ENCODE measurements around the gene YTHDC2. TPM values are rescaled to one million over a fixed set of nuclear protein-coding genes. Genes with fewer than 3 reads are reported as not detected.

YTHDC2 gene
- polyA plus RNA-seq, 1 donor (not counting 4 experiments of a cell fraction or from before 2014, with no cell fraction given) = 15.2 TPM

- Histone ChIP-seq H3K9me3 (ENCODE audit: control insufficient read depth, low read depth, low read length) (no peaks in the 10 kb centered on the region), H2AFZ (ENCODE audit: control insufficient read depth, low read length) (no peak overlapping the region), H4K20me1 (ENCODE audit: control insufficient read depth, extremely low read depth, insufficient read depth, low read length) (no peaks in the 10 kb centered on the region), H3K36me3 (ENCODE audit: control insufficient read depth in 2 of 2, extremely low read depth in 1 of 2, insufficient read depth in 2 of 2, low read length in 2 of 2) (no peaks in the 10 kb centered on the region), H3K27ac (ENCODE audit: control insufficient read depth, insufficient read depth, low read length) (no peak overlapping the region), H3K27me3 (ENCODE audit: control insufficient read depth, extremely low read depth, insufficient read depth, low read length) (no peaks in the 10 kb centered on the region), H3K9me1 (ENCODE audit: control insufficient read depth, extremely low read depth, insufficient read depth, low read length) (no peaks in the 10 kb centered on the region), H3K9ac (ENCODE audit: control insufficient read depth, extremely low read depth, insufficient read depth, low read length) (no peak overlapping the region), H3K79me2 (ENCODE audit: control insufficient read depth, insufficient read depth, low read length) (peaks cover 6% of the 10 kb centered on the region), H3K4me2 (ENCODE audit: control insufficient read depth, extremely low read depth, insufficient read depth, low read depth, low read length) (no peak overlapping the region), H3K4me3 (ENCODE audit: control insufficient read depth in 2 of 3, extremely low read depth in 1 of 3, insufficient read depth in 2 of 3, low read depth in 1 of 3, low read length in 3 of 3) (no peak overlapping the region), H3K4me1 (ENCODE audit: control insufficient read depth, extremely low read depth, insufficient read depth, low read length) (peaks cover 24% of the 10 kb centered on the region)
- DNase-seq (ENCODE audit: low read depth, low spot score) = no peak
- dilution Hi-C loops (cut with MboI; ENCODE audit: extremely low pct_ligation_motif_present, low sequenced_read_pairs) = no loop called here
- no peak for FAIRE-seq
- no peak for TF ChIP-seq EZH2 (IDR thresholded peaks at IDR 0.05; ENCODE audit: low read length)
- no peak for TF ChIP-seq CTCF (optimal IDR thresholded peaks at IDR 0.05 in 1 of 3, IDR thresholded peaks at IDR 0.05 in 1 of 3, conservative IDR thresholded peaks at IDR 0.05 in 1 of 3; ENCODE audit: extremely low read depth in 1 of 3, insufficient read depth in 2 of 3, low read length in 3 of 3)
These were observed 4.7 kb upstream of the YTHDC2 start for GRCh38 chr5:113508756-113509155.

GRCh38 chr5:113510836-113511451 lies 2.5 kb upstream of the YTHDC2 start:
- no peaks in the 10 kb centered on the region for H3K9me3 ChIP-seq (ENCODE audit: control insufficient read depth, low read depth, low read length)
- no peak overlapping the region for H2AFZ ChIP-seq (ENCODE audit: control insufficient read depth, low read length)
- FAIRE-seq = peak; percentile 65
- no peak overlapping the region for H3K27ac ChIP-seq (ENCODE audit: control insufficient read depth, insufficient read depth, low read length)
- no peaks in the 10 kb centered on the region for H3K36me3 ChIP-seq (ENCODE audit: control insufficient read depth in 2 of 2, extremely low read depth in 1 of 2, insufficient read depth in 2 of 2, low read length in 2 of 2)
- H3K9ac ChIP-seq (ENCODE audit: control insufficient read depth, extremely low read depth, insufficient read depth, low read length) = no peak overlapping the region
- H3K4me2 ChIP-seq (ENCODE audit: control insufficient read depth, extremely low read depth, insufficient read depth, low read depth, low read length) = no peak overlapping the region
- H3K4me3 ChIP-seq (ENCODE audit: control insufficient read depth in 2 of 3, extremely low read depth in 1 of 3, insufficient read depth in 2 of 3, low read depth in 1 of 3, low read length in 3 of 3) = no peak overlapping the region
- H3K9me1 ChIP-seq (ENCODE audit: control insufficient read depth, extremely low read depth, insufficient read depth, low read length) = no peaks in the 10 kb centered on the region
- dilution Hi-C loops (cut with MboI; ENCODE audit: extremely low pct_ligation_motif_present, low sequenced_read_pairs) = no loop called here
- no peaks in the 10 kb centered on the region for H3K27me3 ChIP-seq (ENCODE audit: control insufficient read depth, extremely low read depth, insufficient read depth, low read length)
- no peak for DNase-seq (ENCODE audit: low read depth, low spot score)
- H4K20me1 ChIP-seq (ENCODE audit: control insufficient read depth, extremely low read depth, insufficient read depth, low read length) = no peaks in the 10 kb centered on the region
- peaks cover 22% of the 10 kb centered on the region for H3K79me2 ChIP-seq (ENCODE audit: control insufficient read depth, insufficient read depth, low read length)
- peak in 2 of 3 experiments; percentile 37 to 55 for TF ChIP-seq CTCF (optimal IDR thresholded peaks at IDR 0.05 in 1 of 3, IDR thresholded peaks at IDR 0.05 in 1 of 3, conservative IDR thresholded peaks at IDR 0.05 in 1 of 3; ENCODE audit: extremely low read depth in 1 of 3, insufficient read depth in 2 of 3, low read length in 3 of 3)
- no peak for TF ChIP-seq EZH2 (IDR thresholded peaks at IDR 0.05; ENCODE audit: low read length)
- H3K4me1 ChIP-seq (ENCODE audit: control insufficient read depth, extremely low read depth, insufficient read depth, low read length) = peaks cover 14% of the 10 kb centered on the region

Measured in keratinocyte (primary cell).